OCI-LY7 (cell line): ENCODE measurements around the gene DOLPP1. TPM values are rescaled to one million over a fixed set of nuclear protein-coding genes. Genes with fewer than 3 reads are reported as not detected.

Source experiments
- BruUV-seq: library from RNA; stranded (reverse); fragments of 400-500 nt; replicated peaks from 2 replicates; lab custom pipeline; 2021; lab: Mats Ljungman, UMichigan
- CTCF ChIA-PET: fragments of 300-600 bp; sonication (Branson Sonifier 250); formaldehyde crosslinking; loops from one replicate; lab custom pipeline; 2022; ENCODE audit warnings: antibody characterized with exemption; ENCODE audit not compliant: unreplicated experiment; lab: Charles Lee
- POLR2A ChIA-PET: fragments of 300-600 bp; sonication (Branson Sonifier 250); formaldehyde crosslinking; loops from one replicate; lab custom pipeline; 2022; ENCODE audit warnings: antibody characterized with exemption; lab: Charles Lee
- DNase-seq: peaks from one replicate; pipeline ENCODE4 v3.0.0-alpha.2; 2015; ENCODE audit warnings: low spot score
- H2AFZ ChIP-seq: fragments of 200-600 bp; sonication (generic), shearing (Covaris generic); 2 replicates; pipeline ENCODE4 v1.6.1; 2014; ENCODE audit warnings: mild to moderate bottlenecking, antibody characterized with exemption, low read length, moderate library complexity
- H3K27ac ChIP-seq: fragments of 200-600 bp; sonication (generic); 2 replicates; pipeline ENCODE4 v1.5.1; 2014; ENCODE audit warnings: mixed run types, low read depth, mild to moderate bottlenecking, moderate library complexity, low read length, inconsistent platforms; ENCODE audit not compliant: poor library complexity, severe bottlenecking
- H3K36me3 ChIP-seq: fragments of 200-600 bp; sonication (generic); 2 replicates; pipeline ENCODE4 v1.6.1; 2014; ENCODE audit warnings: mild to moderate bottlenecking, antibody characterized with exemption, low read length, moderate library complexity, mixed read lengths; ENCODE audit not compliant: insufficient read depth
- H3K4me1 ChIP-seq: fragments of 200-600 bp; sonication (generic); 2 replicates; pipeline ENCODE4 v1.5.1; 2014; ENCODE audit warnings: mild to moderate bottlenecking, low read length; ENCODE audit not compliant: insufficient read depth, poor library complexity, severe bottlenecking
- H3K4me2 ChIP-seq: fragments of 200-600 bp; sonication (generic); 2 replicates; pipeline ENCODE4 v1.6.1; 2014; ENCODE audit warnings: mild to moderate bottlenecking, low read length
- H3K4me3 ChIP-seq: fragments of 200-600 bp; sonication (generic); 2 replicates; pipeline ENCODE4 v1.5.1; 2014; ENCODE audit warnings: mild to moderate bottlenecking, low read depth, low read length; ENCODE audit not compliant: poor library complexity, severe bottlenecking
- H3K79me2 ChIP-seq: fragments of 200-600 bp; sonication (generic); 2 replicates; pipeline ENCODE4 v1.6.1; 2016; ENCODE audit warnings: low read depth, mild to moderate bottlenecking, low read length, moderate library complexity, mixed read lengths; ENCODE audit not compliant: insufficient read depth
- H3K9me2 ChIP-seq: fragments of 200-600 bp; sonication (generic); 2 replicates; pipeline ENCODE4 v1.6.1; 2016; ENCODE audit warnings: mild to moderate bottlenecking, low read length, mixed read lengths; ENCODE audit not compliant: insufficient read depth
- H3K9me3 ChIP-seq: fragments of 200-600 bp; sonication (generic); 2 replicates; pipeline ENCODE4 v1.6.1; 2014; ENCODE audit warnings: mild to moderate bottlenecking, mixed run types, low read length, mixed read lengths
- H4K20me1 ChIP-seq: fragments of 200-600 bp; sonication (generic); 2 replicates; pipeline ENCODE4 v1.6.1; 2014; ENCODE audit warnings: mild to moderate bottlenecking, antibody characterized with exemption, low read length, moderate library complexity, mixed read lengths; ENCODE audit not compliant: insufficient read depth
- CTCF ChIP-seq: fragments of 200-600 bp; sonication (generic); conservative IDR thresholded peaks from 2 replicates; pipeline ENCODE4 v1.5.1; 2014; ENCODE audit warnings: mild to moderate bottlenecking, antibody characterized with exemption, low read length, moderate library complexity, mixed read lengths
- EZH2phosphoT487 ChIP-seq: fragments of 200-600 bp; sonication (generic); IDR thresholded peaks from 2 replicates; pipeline ENCODE4 v1.6.1; 2018; ENCODE audit warnings: low read depth, borderline replicate concordance, mild to moderate bottlenecking, mixed run types, antibody characterized with exemption, low read length, moderate library complexity, mixed read lengths
- intact Hi-C: fragments of 100-400 bp; cut with micrococcal nuclease; formaldehyde crosslinking; loops from one replicate; pipeline ENCODE4 v1.10.0; 2022; ENCODE audit not compliant: unreplicated experiment
- total RNA-seq, 2 experiments: library from RNA; depleted of rRNA in 1 of 2; stranded (reverse); fragments of >200 nt in 1 of 2; shearing (Covaris generic) in 1 of 2; gene quantifications; 2 replicates each; pipeline ENCODE4 v1.2.3, GENCODE V29; 2014 to 2022

The DOLPP1 gene
- total RNA-seq, 2 experiments from 2014 or later = 16.9 TPM

- H3K27ac ChIP-seq = no peak overlapping the region
- no TSS peak for BruUV-seq
- intact Hi-C loops = no loop called here
These were observed 43.2 kb upstream of the DOLPP1 start for GRCh38 chr9:129037767-129038098.

GRCh38 chr9:129038109-129038852 lies 42.6 kb upstream of the DOLPP1 start:
- Histone ChIP-seq H3K4me2 (peak overlapping the region; percentile 98), H3K36me3 (peaks cover 23% of the 10 kb centered on the region), H3K9me2 (no peaks in the 10 kb centered on the region), H3K4me1 (peaks cover 22% of the 10 kb centered on the region), H3K4me3 (peak overlapping the region; percentile 95), H3K79me2 (peaks cover 17% of the 10 kb centered on the region), H3K27ac (no peak overlapping the region), H4K20me1 (peaks cover 4% of the 10 kb centered on the region; the same call in 1 of the 2 replicates), H3K9me3 (no peaks in the 10 kb centered on the region), H2AFZ (no peak overlapping the region)
- CTCF ChIA-PET = interaction anchor here (1.0 kb wide), 1 partner anchor 10 kb away, joined by 6 read pairs; the partner anchor contains the start of gene SH3GLB2
- no peak for TF ChIP-seq EZH2phosphoT487
- TF ChIP-seq CTCF = no peak
- POLR2A ChIA-PET = interaction anchor here (0.6 to 1.2 kb wide), 3 partner anchors 28 to 103 kb away, joined by 3 to 14 read pairs (median 4); partner anchors contain the start of gene DOLPP1
- intact Hi-C loops = no loop called here
- no peak for DNase-seq
- BruUV-seq = no TSS peak

More at GRCh38 chr9:129037767-129038098, 43.2 kb upstream of the DOLPP1 start:
- Histone ChIP-seq H2AFZ (no peak overlapping the region), H3K4me3 (peak overlapping the region; percentile 95), H3K9me3 (no peaks in the 10 kb centered on the region), H3K4me1 (peaks cover 22% of the 10 kb centered on the region), H3K36me3 (peaks cover 22% of the 10 kb centered on the region), H4K20me1 (peaks cover 4% of the 10 kb centered on the region; the same call in 1 of the 2 replicates), H3K4me2 (peak overlapping the region; percentile 98), H3K9me2 (no peaks in the 10 kb centered on the region), H3K79me2 (peaks cover 17% of the 10 kb centered on the region)
- no peak for DNase-seq
- TF ChIP-seq CTCF = no peak
- TF ChIP-seq EZH2phosphoT487 = no peak
- CTCF ChIA-PET = interaction anchor here (1.0 kb wide), 1 partner anchor 10 kb away, joined by 6 read pairs; the partner anchor contains the start of gene SH3GLB2
- POLR2A ChIA-PET = no interaction called here

- H3K9me2 ChIP-seq = no peaks in the 10 kb centered on the region
- H3K79me2 ChIP-seq = peaks cover 17% of the 10 kb centered on the region
- POLR2A ChIA-PET = no interaction called here
- peaks cover 26% of the 10 kb centered on the region for H3K36me3 ChIP-seq
- BruUV-seq = no TSS peak
- no peaks in the 10 kb centered on the region for H3K9me3 ChIP-seq
- H3K4me3 ChIP-seq = no peak overlapping the region
- no peak overlapping the region for H3K27ac ChIP-seq
- intact Hi-C loops = no loop called here
- H2AFZ ChIP-seq = no peak overlapping the region
- no peak for DNase-seq
- H3K4me1 ChIP-seq = peaks cover 22% of the 10 kb centered on the region
- H4K20me1 ChIP-seq = peaks cover 4% of the 10 kb centered on the region; the same call in 1 of the 2 replicates
- no peak overlapping the region for H3K4me2 ChIP-seq
- TF ChIP-seq EZH2phosphoT487 = no peak
- no peak for TF ChIP-seq CTCF
- CTCF ChIA-PET = no interaction called here
These were observed 40.7 kb upstream of the DOLPP1 start for GRCh38 chr9:129040113-129040643.
